Erythroblast (primary cell): ENCODE data around the gene COL2A1.

Experiments
- GATA1 ChIP-seq: IDR thresholded peaks from 2 replicates; pipeline ENCODE4 v1.6.1; 2011; ENCODE audit warnings: low read depth, mild to moderate bottlenecking, control low read depth, low read length, moderate library complexity
- POLR2A ChIP-seq: IDR thresholded peaks from 2 replicates; pipeline ENCODE4 v1.6.1; 2011; ENCODE audit warnings: mild to moderate bottlenecking, low read length

DNA sequence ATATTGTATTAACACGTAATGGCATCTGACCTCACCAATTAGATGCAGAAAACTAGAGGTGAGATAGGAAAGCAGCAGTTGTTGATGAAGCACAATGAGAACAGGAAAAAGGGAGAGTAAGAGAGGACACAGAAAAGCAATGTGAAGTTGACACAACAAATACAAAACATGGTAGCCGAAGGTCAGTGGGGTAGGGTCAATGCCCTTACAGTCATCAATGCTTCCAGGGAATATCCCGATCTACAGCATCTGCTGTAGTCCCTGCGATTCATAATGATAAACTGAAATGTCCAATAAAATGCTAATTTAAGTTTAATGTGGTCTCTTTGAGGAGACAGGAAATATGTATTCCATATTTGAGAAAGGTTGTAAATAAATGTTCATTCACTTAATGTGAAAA, 2.9 kb upstream of the COL2A1 start:
- TF ChIP-seq POLR2A (no peak), GATA1 (no peak)
